ENCODE measurements around the gene MMP20.

DNA sequence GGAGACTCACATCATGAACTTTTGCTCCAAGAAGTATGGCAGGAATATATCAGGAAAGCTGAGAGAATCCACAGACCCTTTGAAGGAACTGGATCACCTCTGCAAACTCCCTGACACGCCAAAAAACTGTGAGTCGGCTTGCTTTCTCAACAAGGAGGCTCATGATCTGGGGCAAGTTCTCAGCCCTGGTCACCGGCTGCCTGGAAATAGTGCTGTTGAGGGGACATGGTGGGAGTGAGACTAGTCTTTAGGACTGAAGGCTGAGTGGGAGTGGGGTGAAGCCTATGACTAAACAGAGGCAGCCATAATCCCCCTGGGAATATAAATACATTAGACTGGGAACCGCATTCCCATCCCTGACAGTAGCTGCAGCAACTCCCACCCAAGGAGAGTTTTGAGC is 86.2 kb downstream of the MMP20 start:
- TF ChIP-seq POLR2AphosphoS5 (IDR thresholded peaks at IDR 0.05; ENCODE audit: insufficient read depth, low read depth, low read length) (no peak), POLR2A (IDR thresholded peaks at IDR 0.05; ENCODE audit: low read depth, low read length) (no peak), JUN (IDR thresholded peaks at IDR 0.05; ENCODE audit: borderline replicate concordance, insufficient read depth, insufficient read length, low read depth) (no peak), EZH2 (IDR thresholded peaks at IDR 0.05; ENCODE audit: borderline replicate concordance, low read depth, low read length, severe bottlenecking) (no peak)
- TF ChIP-seq, protein P1, sequence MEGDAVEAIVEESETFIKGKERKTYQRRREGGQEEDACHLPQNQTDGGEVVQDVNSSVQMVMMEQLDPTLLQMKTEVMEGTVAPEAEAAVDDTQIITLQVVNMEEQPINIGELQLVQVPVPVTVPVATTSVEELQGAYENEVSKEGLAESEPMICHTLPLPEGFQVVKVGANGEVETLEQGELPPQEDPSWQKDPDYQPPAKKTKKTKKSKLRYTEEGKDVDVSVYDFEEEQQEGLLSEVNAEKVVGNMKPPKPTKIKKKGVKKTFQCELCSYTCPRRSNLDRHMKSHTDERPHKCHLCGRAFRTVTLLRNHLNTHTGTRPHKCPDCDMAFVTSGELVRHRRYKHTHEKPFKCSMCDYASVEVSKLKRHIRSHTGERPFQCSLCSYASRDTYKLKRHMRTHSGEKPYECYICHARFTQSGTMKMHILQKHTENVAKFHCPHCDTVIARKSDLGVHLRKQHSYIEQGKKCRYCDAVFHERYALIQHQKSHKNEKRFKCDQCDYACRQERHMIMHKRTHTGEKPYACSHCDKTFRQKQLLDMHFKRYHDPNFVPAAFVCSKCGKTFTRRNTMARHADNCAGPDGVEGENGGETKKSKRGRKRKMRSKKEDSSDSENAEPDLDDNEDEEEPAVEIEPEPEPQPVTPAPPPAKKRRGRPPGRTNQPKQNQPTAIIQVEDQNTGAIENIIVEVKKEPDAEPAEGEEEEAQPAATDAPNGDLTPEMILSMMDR (IDR thresholded peaks at IDR 0.05; ENCODE audit: extremely low read depth in 1 of 2, insufficient read depth in 1 of 2, low read depth in 1 of 2, low read length in 2 of 2), result no peak

Data from endothelial cell of umbilical vein (primary cell).